Measurements from ENCODE around the gene TMEM150A. TPM values are rescaled to one million over a fixed set of nuclear protein-coding genes. Genes with fewer than 3 reads are reported as not detected.
A peak's percentile ranks its signal among the peaks of the same experiment; 100 is the strongest.

Gene TMEM150A
- total RNA-seq, 1 experiment from 2014 or later = 13.3 TPM

- no peak for DNase-seq
These were observed 23.1 kb downstream of the TMEM150A start for GRCh38 chr2:85579266-85579935.

GRCh38 chr2:85578243-85579180, 24.0 kb downstream of the TMEM150A start:
- H3K9ac ChIP-seq (ENCODE audit: low read length) = peak overlapping the region; percentile 75

More at GRCh38 chr2:85579266-85579935, 23.1 kb downstream of the TMEM150A start:
- Histone ChIP-seq H3K4me1 (ENCODE audit: low read length) (peaks cover 28% of the 10 kb centered on the region), H3K9ac (ENCODE audit: low read length) (peak overlapping the region; percentile 75), H3K4me2 (ENCODE audit: low read depth, low read length, poor library complexity, severe bottlenecking) (peak overlapping the region; percentile 78), H2AFZ (ENCODE audit: low read length) (no peak overlapping the region), H4K20me1 (ENCODE audit: insufficient read depth, low read depth, low read length) (no peaks in the 10 kb centered on the region; the same call in 1 of the 2 replicates), H3K27me3 (ENCODE audit: low read length) (no peaks in the 10 kb centered on the region), H3K79me2 (ENCODE audit: low read length) (peaks cover 24% of the 10 kb centered on the region), H3K9me2 (replicated peaks; ENCODE audit: insufficient read depth, low read length) (no peaks in the 10 kb centered on the region), H3K4me3 (ENCODE audit: low read length) (peak overlapping the region; percentile 75), H3K9me3 (ENCODE audit: low read length) (no peaks in the 10 kb centered on the region), H3K27ac (ENCODE audit: low read length) (peak overlapping the region; percentile 43; the same call in 1 of the 2 replicates), H3K36me3 (ENCODE audit: insufficient read depth, low read length) (peaks cover 5% of the 10 kb centered on the region; the same call in 1 of the 2 replicates)

GRCh38 chr2:85577386-85578242, 24.9 kb downstream of the TMEM150A start, which contains the start of gene VAMP8:
Gene VAMP8 (plus strand): TSS chr2:85577586. CDS start chr2:85577647, 61 bp downstream.
- peaks cover 24% of the 10 kb centered on the region for H3K79me2 ChIP-seq (ENCODE audit: low read length)
- H3K27ac ChIP-seq (ENCODE audit: low read length) = peak within 1 kb of the TSS; percentile 43
- H3K27me3 ChIP-seq (ENCODE audit: low read length) = no peaks in the 10 kb centered on the region
- peaks cover 5% of the 10 kb centered on the region; the same call in 1 of the 2 replicates for H3K36me3 ChIP-seq (ENCODE audit: insufficient read depth, low read length)
- no peaks in the 10 kb centered on the region for H4K20me1 ChIP-seq (ENCODE audit: insufficient read depth, low read depth, low read length)
- peak within 1 kb of the TSS; percentile 62 for H2AFZ ChIP-seq (ENCODE audit: low read length)
- peak; percentile 89 for DNase-seq
- H3K9ac ChIP-seq (ENCODE audit: low read length) = peak within 1 kb of the TSS; percentile 75
- peak within 1 kb of the TSS; percentile 75 for H3K4me3 ChIP-seq (ENCODE audit: low read length)
- peaks cover 28% of the 10 kb centered on the region for H3K4me1 ChIP-seq (ENCODE audit: low read length)
- H3K9me3 ChIP-seq (ENCODE audit: low read length) = no peaks in the 10 kb centered on the region
- H3K4me2 ChIP-seq (ENCODE audit: low read depth, low read length, poor library complexity, severe bottlenecking) = peak within 1 kb of the TSS; percentile 78
- no peaks in the 10 kb centered on the region for H3K9me2 ChIP-seq (replicated peaks; ENCODE audit: insufficient read depth, low read length)

More at GRCh38 chr2:85578243-85579180, 24.0 kb downstream of the TMEM150A start:
- H3K9me3 ChIP-seq (ENCODE audit: low read length) = no peaks in the 10 kb centered on the region
- H2AFZ ChIP-seq (ENCODE audit: low read length) = peak overlapping the region; percentile 62
- peak overlapping the region; percentile 43 for H3K27ac ChIP-seq (ENCODE audit: low read length)
- peak; percentile 90 for DNase-seq
- peaks cover 28% of the 10 kb centered on the region for H3K4me1 ChIP-seq (ENCODE audit: low read length)
- no peaks in the 10 kb centered on the region; the same call in 1 of the 2 replicates for H4K20me1 ChIP-seq (ENCODE audit: insufficient read depth, low read depth, low read length)
- H3K36me3 ChIP-seq (ENCODE audit: insufficient read depth, low read length) = peaks cover 5% of the 10 kb centered on the region; the same call in 1 of the 2 replicates
- H3K9me2 ChIP-seq (replicated peaks; ENCODE audit: insufficient read depth, low read length) = no peaks in the 10 kb centered on the region
- no peaks in the 10 kb centered on the region for H3K27me3 ChIP-seq (ENCODE audit: low read length)
- peak overlapping the region; percentile 75 for H3K4me3 ChIP-seq (ENCODE audit: low read length)
- H3K4me2 ChIP-seq (ENCODE audit: low read depth, low read length, poor library complexity, severe bottlenecking) = peak overlapping the region; percentile 78
- H3K79me2 ChIP-seq (ENCODE audit: low read length) = peaks cover 24% of the 10 kb centered on the region

- peak overlapping the region; percentile 75 for H3K4me3 ChIP-seq (ENCODE audit: low read length)
- peaks cover 5% of the 10 kb centered on the region; the same call in 1 of the 2 replicates for H3K36me3 ChIP-seq (ENCODE audit: insufficient read depth, low read length)
- H2AFZ ChIP-seq (ENCODE audit: low read length) = peak overlapping the region; percentile 62
- no peaks in the 10 kb centered on the region for H3K27me3 ChIP-seq (ENCODE audit: low read length)
- H3K79me2 ChIP-seq (ENCODE audit: low read length) = peaks cover 24% of the 10 kb centered on the region
- H3K4me1 ChIP-seq (ENCODE audit: low read length) = peaks cover 28% of the 10 kb centered on the region
- no peak for DNase-seq
- H3K27ac ChIP-seq (ENCODE audit: low read length) = no peak overlapping the region
- H3K9me2 ChIP-seq (replicated peaks; ENCODE audit: insufficient read depth, low read length) = no peaks in the 10 kb centered on the region
- H3K9ac ChIP-seq (ENCODE audit: low read length) = peak overlapping the region; percentile 75
- no peaks in the 10 kb centered on the region for H4K20me1 ChIP-seq (ENCODE audit: insufficient read depth, low read depth, low read length)
- H3K4me2 ChIP-seq (ENCODE audit: low read depth, low read length, poor library complexity, severe bottlenecking) = peak overlapping the region; percentile 78
- H3K9me3 ChIP-seq (ENCODE audit: low read length) = no peaks in the 10 kb centered on the region
These were observed 25.5 kb downstream of the TMEM150A start for GRCh38 chr2:85577063-85577385.

- no peak for DNase-seq
- Histone ChIP-seq H3K36me3 (ENCODE audit: insufficient read depth, low read length) (no peaks in the 10 kb centered on the region), H3K27me3 (ENCODE audit: low read length) (no peaks in the 10 kb centered on the region), H3K4me1 (ENCODE audit: low read length) (peaks cover 28% of the 10 kb centered on the region), H3K9ac (ENCODE audit: low read length) (no peak overlapping the region), H3K79me2 (ENCODE audit: low read length) (peaks cover 24% of the 10 kb centered on the region), H3K4me3 (ENCODE audit: low read length) (no peak overlapping the region), H3K9me2 (replicated peaks; ENCODE audit: insufficient read depth, low read length) (no peaks in the 10 kb centered on the region), H4K20me1 (ENCODE audit: insufficient read depth, low read depth, low read length) (no peaks in the 10 kb centered on the region), H3K27ac (ENCODE audit: low read length) (no peak overlapping the region), H3K9me3 (ENCODE audit: low read length) (no peaks in the 10 kb centered on the region), H3K4me2 (ENCODE audit: low read depth, low read length, poor library complexity, severe bottlenecking) (no peak overlapping the region), H2AFZ (ENCODE audit: low read length) (no peak overlapping the region)
These were observed 26.8 kb downstream of the TMEM150A start for GRCh38 chr2:85575739-85576138.

- DNase-seq = no peak
- Histone ChIP-seq H3K27ac (ENCODE audit: low read length) (no peak overlapping the region), H3K9me2 (replicated peaks; ENCODE audit: insufficient read depth, low read length) (no peaks in the 10 kb centered on the region), H3K79me2 (ENCODE audit: low read length) (no peaks in the 10 kb centered on the region), H3K36me3 (ENCODE audit: insufficient read depth, low read length) (no peaks in the 10 kb centered on the region), H3K27me3 (ENCODE audit: low read length) (no peaks in the 10 kb centered on the region), H3K4me1 (ENCODE audit: low read length) (peaks cover 16% of the 10 kb centered on the region), H3K4me3 (ENCODE audit: low read length) (no peak overlapping the region), H3K9me3 (ENCODE audit: low read length) (no peaks in the 10 kb centered on the region), H4K20me1 (ENCODE audit: insufficient read depth, low read depth, low read length) (no peaks in the 10 kb centered on the region), H3K9ac (ENCODE audit: low read length) (no peak overlapping the region), H3K4me2 (ENCODE audit: low read depth, low read length, poor library complexity, severe bottlenecking) (no peak overlapping the region), H2AFZ (ENCODE audit: low read length) (no peak overlapping the region)
These were observed 36.2 kb downstream of the TMEM150A start for GRCh38 chr2:85566265-85566664.

GRCh38 chr2:85564144-85564563, 38.3 kb downstream of the TMEM150A start:
- H4K20me1 ChIP-seq (ENCODE audit: insufficient read depth, low read depth, low read length) = no peaks in the 10 kb centered on the region
- peak overlapping the region; percentile 45; the same call in 1 of the 2 replicates for H2AFZ ChIP-seq (ENCODE audit: low read length)
- no peak overlapping the region for H3K4me2 ChIP-seq (ENCODE audit: low read depth, low read length, poor library complexity, severe bottlenecking)
- H3K4me3 ChIP-seq (ENCODE audit: low read length) = no peak overlapping the region
- no peaks in the 10 kb centered on the region for H3K9me2 ChIP-seq (replicated peaks; ENCODE audit: insufficient read depth, low read length)
- peaks cover 20% of the 10 kb centered on the region for H3K79me2 ChIP-seq (ENCODE audit: low read length)
- no peaks in the 10 kb centered on the region for H3K27me3 ChIP-seq (ENCODE audit: low read length)
- peaks cover 29% of the 10 kb centered on the region for H3K4me1 ChIP-seq (ENCODE audit: low read length)
- peak; percentile 82 for DNase-seq
- H3K27ac ChIP-seq (ENCODE audit: low read length) = no peak overlapping the region; the same call in 1 of the 2 replicates
- no peaks in the 10 kb centered on the region for H3K9me3 ChIP-seq (ENCODE audit: low read length)
- no peak overlapping the region for H3K9ac ChIP-seq (ENCODE audit: low read length)
- H3K36me3 ChIP-seq (ENCODE audit: insufficient read depth, low read length) = 0 out of 2 replicates have a peak, but pooled peaks cover under 1% of the 10 kb centered on the region

Measured in Karpas-422 (cell line).